HepG2 (cell line): ENCODE results near the gene EPB41L1. TPM values are rescaled to one million over a fixed set of nuclear protein-coding genes. Genes with fewer than 3 reads are reported as not detected.
A peak's percentile ranks its signal among the peaks of the same experiment; 100 is the strongest.

Experiments
- MAZ ChIP-seq, 2 experiments: sonication (generic) in 1 of 2; formaldehyde crosslinking in 1 of 2; IDR thresholded peaks; 2 replicates each; pipeline versions ENCODE4 v1.5.0 to v1.6.1; 2012 to 2020; ENCODE audit warnings: low read depth in 2 of 2, mild to moderate bottlenecking in 2 of 2, borderline replicate concordance in 1 of 2, improper control_type of control experiment in 1 of 2, low read length in 1 of 2, missing genetic modification reagents in 1 of 2, moderate library complexity in 1 of 2
- XRCC5 ChIP-seq: fragments of 200-400 bp; formaldehyde crosslinking; optimal IDR thresholded peaks from 2 replicates; pipeline ENCODE3; 2017; ENCODE audit warnings: mild to moderate bottlenecking, low read length
- ZNF205 ChIP-seq: IDR thresholded peaks from 2 replicates; pipeline ENCODE4 v1.6.1; 2018; ENCODE audit warnings: missing biosample characterization, missing genetic modification reagents
- ZSCAN21 ChIP-seq: sonication (generic); formaldehyde crosslinking; IDR thresholded peaks from 2 replicates; pipeline ENCODE4 v1.8.0; 2022; ENCODE audit warnings: mild to moderate bottlenecking, missing genetic modification reagents, moderate library complexity, borderline replicate concordance
- polyA plus RNA-seq, 8 experiments: library from polyadenylated mRNA; depleted of rRNA in 3 of 8; stranded (reverse) in 7 of 8; unstranded in 1 of 8; fragments of >200 nt; fragmentation: Illumina TruSeq in 4 of 8; extraction: Trizol in 4 of 8; gene quantifications; 2 replicates each; pipeline versions ENCODE4 v1.2.1 to v1.2.3, GENCODE V29; 2011 to 2016; ENCODE audit warnings: low read depth in 4 of 8, missing spikeins in 1 of 8, mixed read lengths in 1 of 8; ENCODE audit not compliant: insufficient read depth in 1 of 8
- total RNA-seq, 5 experiments: library from RNA; depleted of rRNA; stranded (reverse); fragments of >200 nt; fragmentation: Illumina TruSeq; extraction: Trizol; gene quantifications; 2 replicates each; pipeline ENCODE4 v1.2.3, GENCODE V29; 2016; ENCODE audit warnings: low read depth in 1 of 5
- TF ChIP-seq, protein P1 (sequence below): IDR thresholded peaks from 2 replicates; pipeline ENCODE4 v1.6.1; 2016; ENCODE audit warnings: low read depth, borderline replicate concordance
- TF ChIP-seq, protein P2 (sequence below): sonication (generic); formaldehyde crosslinking; IDR thresholded peaks from 2 replicates; pipeline ENCODE4 v1.4.0; 2020; ENCODE audit warnings: missing genetic modification reagents, borderline replicate concordance
- TF ChIP-seq, protein P3 (sequence below): IDR thresholded peaks from 2 replicates; pipeline ENCODE4 v1.6.1; 2016; ENCODE audit warnings: mild to moderate bottlenecking, missing biosample characterization, missing genetic modification reagents
- TF ChIP-seq, protein P4 (sequence below), 2 experiments: sonication (generic) in 1 of 2; formaldehyde crosslinking in 1 of 2; IDR thresholded peaks; 2 replicates each; pipeline versions ENCODE4 v1.4.0 to v1.6.1; 2016 to 2020; ENCODE audit warnings: borderline replicate concordance in 1 of 2, low read depth in 1 of 2, mild to moderate bottlenecking in 1 of 2, missing genetic modification reagents in 1 of 2
- TF ChIP-seq, protein P5 (sequence below): sonication (generic); formaldehyde crosslinking; IDR thresholded peaks from 2 replicates; pipeline ENCODE4 v1.8.1; 2023; ENCODE audit warnings: mild to moderate bottlenecking, inconsistent platforms, moderate library complexity, missing genetic modification reagents, borderline replicate concordance
- TF ChIP-seq, protein P6 (sequence below): sonication (generic); formaldehyde crosslinking; conservative IDR thresholded peaks from 2 replicates; pipeline ENCODE4 v1.8.0; 2022; ENCODE audit warnings: mild to moderate bottlenecking, moderate library complexity, missing genetic modification reagents

Gene EPB41L1
- total and polyA plus RNA-seq, 2 of the 13 experiments (the other 11 are each of a cell fraction or from before 2014, with no cell fraction given), result 16.7 to 39.0 TPM

DNA sequence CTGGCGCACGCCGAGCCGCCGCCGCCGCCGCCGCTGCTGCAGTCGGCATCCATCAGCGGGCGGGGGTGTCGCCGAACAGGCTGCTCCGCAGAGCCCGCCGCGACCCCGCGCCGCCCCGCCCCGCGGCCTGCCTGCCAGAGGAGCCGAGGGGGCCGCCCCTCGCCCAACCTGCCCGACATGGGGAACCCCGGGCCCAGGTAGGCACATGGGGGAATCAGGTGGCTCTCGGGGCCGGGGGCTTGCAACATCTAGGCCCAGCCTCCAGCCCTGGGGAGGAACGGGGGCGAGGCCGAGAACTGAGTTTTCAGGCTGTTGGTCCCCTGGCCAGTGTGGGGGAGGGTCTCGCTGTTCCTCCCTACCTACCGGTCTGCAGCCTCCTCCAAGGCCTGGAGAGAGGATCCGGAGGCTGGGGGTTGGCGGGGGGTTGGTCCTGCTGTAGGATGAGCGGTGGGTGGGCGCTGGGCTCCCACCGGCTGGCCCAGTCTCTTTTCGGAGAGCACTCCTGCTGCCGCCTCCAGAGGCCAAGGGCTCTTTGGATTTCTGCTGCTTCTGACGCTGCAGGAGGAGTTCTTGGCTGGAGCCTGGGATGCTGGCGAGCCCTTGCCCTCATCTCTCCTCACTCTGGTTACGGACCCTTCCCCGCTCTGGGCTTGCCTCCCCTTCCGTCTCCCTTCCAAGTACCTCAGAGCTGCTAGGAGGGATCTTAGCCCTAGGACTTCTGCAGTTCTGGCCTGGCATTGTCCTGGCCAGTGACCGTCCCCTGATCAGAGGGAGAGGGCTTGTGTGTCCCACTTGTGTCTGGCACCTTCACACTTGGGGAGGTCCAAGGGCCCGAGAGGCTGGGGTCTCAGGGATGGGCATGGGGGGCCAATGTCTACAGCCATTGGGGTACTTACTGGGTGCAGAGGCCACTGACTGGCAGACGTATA lies at the start of gene EPB41L1 (continued):
- TF ChIP-seq, protein P1, sequence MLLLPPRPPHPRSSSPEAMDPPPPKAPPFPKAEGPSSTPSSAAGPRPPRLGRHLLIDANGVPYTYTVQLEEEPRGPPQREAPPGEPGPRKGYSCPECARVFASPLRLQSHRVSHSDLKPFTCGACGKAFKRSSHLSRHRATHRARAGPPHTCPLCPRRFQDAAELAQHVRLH, result peak; percentile 36; the same call in 1 of the 2 replicates
- TF ChIP-seq XRCC5, result peak; percentile 0
- no peak for TF ChIP-seq MAZ (IDR thresholded peaks at IDR 0.05; ENCODE audit: borderline replicate concordance, low read depth, low read length)
- TF ChIP-seq MAZ (CRISPR knock-in tag; IDR thresholded peaks at IDR 0.05; ENCODE audit: low read depth), result no peak; the same call in 1 of the 2 replicates
- TF ChIP-seq, protein P2, sequence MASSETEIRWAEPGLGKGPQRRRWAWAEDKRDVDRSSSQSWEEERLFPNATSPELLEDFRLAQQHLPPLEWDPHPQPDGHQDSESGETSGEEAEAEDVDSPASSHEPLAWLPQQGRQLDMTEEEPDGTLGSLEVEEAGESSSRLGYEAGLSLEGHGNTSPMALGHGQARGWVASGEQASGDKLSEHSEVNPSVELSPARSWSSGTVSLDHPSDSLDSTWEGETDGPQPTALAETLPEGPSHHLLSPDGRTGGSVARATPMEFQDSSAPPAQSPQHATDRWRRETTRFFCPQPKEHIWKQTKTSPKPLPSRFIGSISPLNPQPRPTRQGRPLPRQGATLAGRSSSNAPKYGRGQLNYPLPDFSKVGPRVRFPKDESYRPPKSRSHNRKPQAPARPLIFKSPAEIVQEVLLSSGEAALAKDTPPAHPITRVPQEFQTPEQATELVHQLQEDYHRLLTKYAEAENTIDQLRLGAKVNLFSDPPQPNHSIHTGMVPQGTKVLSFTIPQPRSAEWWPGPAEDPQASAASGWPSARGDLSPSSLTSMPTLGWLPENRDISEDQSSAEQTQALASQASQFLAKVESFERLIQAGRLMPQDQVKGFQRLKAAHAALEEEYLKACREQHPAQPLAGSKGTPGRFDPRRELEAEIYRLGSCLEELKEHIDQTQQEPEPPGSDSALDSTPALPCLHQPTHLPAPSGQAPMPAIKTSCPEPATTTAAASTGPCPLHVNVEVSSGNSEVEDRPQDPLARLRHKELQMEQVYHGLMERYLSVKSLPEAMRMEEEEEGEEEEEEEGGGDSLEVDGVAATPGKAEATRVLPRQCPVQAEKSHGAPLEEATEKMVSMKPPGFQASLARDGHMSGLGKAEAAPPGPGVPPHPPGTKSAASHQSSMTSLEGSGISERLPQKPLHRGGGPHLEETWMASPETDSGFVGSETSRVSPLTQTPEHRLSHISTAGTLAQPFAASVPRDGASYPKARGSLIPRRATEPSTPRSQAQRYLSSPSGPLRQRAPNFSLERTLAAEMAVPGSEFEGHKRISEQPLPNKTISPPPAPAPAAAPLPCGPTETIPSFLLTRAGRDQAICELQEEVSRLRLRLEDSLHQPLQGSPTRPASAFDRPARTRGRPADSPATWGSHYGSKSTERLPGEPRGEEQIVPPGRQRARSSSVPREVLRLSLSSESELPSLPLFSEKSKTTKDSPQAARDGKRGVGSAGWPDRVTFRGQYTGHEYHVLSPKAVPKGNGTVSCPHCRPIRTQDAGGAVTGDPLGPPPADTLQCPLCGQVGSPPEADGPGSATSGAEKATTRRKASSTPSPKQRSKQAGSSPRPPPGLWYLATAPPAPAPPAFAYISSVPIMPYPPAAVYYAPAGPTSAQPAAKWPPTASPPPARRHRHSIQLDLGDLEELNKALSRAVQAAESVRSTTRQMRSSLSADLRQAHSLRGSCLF (CRISPR knock-in tag), result no peak
- TF ChIP-seq, protein P3, sequence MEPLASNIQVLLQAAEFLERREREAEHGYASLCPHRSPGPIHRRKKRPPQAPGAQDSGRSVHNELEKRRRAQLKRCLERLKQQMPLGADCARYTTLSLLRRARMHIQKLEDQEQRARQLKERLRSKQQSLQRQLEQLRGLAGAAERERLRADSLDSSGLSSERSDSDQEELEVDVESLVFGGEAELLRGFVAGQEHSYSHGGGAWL (CRISPR knock-in tag), result peak; percentile 36; the same call in 1 of the 2 replicates
- TF ChIP-seq, protein P4, sequence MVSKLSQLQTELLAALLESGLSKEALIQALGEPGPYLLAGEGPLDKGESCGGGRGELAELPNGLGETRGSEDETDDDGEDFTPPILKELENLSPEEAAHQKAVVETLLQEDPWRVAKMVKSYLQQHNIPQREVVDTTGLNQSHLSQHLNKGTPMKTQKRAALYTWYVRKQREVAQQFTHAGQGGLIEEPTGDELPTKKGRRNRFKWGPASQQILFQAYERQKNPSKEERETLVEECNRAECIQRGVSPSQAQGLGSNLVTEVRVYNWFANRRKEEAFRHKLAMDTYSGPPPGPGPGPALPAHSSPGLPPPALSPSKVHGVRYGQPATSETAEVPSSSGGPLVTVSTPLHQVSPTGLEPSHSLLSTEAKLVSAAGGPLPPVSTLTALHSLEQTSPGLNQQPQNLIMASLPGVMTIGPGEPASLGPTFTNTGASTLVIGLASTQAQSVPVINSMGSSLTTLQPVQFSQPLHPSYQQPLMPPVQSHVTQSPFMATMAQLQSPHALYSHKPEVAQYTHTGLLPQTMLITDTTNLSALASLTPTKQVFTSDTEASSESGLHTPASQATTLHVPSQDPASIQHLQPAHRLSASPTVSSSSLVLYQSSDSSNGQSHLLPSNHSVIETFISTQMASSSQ (IDR thresholded peaks at IDR 0.05; ENCODE audit: low read depth), result no peak
- TF ChIP-seq, protein P4 (CRISPR knock-in tag; IDR thresholded peaks at IDR 0.05; ENCODE audit: borderline replicate concordance), result 0 out of 2 replicates have a peak, but pooled peaks have one; percentile 8
- 0 out of 2 replicates have a peak, but pooled peaks have one; percentile 32 for TF ChIP-seq ZNF205
- TF ChIP-seq, protein P5, sequence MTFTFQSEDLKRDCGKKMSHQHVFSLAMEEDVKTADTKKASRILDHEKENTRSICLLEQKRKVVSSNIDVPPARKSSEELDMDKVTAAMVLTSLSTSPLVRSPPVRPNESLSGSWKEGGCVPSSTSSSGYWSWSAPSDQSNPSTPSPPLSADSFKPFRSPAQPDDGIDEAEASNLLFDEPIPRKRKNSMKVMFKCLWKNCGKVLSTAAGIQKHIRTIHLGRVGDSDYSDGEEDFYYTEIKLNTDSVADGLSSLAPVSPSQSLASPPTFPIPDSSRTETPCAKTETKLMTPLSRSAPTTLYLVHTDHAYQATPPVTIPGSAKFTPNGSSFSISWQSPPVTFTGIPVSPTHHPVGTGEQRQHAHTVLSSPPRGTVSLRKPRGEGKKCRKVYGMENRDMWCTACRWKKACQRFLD (CRISPR knock-in tag), result no peak
- peak; percentile 59; the same call in 1 of the 2 replicates for TF ChIP-seq ZSCAN21
- TF ChIP-seq, protein P6, sequence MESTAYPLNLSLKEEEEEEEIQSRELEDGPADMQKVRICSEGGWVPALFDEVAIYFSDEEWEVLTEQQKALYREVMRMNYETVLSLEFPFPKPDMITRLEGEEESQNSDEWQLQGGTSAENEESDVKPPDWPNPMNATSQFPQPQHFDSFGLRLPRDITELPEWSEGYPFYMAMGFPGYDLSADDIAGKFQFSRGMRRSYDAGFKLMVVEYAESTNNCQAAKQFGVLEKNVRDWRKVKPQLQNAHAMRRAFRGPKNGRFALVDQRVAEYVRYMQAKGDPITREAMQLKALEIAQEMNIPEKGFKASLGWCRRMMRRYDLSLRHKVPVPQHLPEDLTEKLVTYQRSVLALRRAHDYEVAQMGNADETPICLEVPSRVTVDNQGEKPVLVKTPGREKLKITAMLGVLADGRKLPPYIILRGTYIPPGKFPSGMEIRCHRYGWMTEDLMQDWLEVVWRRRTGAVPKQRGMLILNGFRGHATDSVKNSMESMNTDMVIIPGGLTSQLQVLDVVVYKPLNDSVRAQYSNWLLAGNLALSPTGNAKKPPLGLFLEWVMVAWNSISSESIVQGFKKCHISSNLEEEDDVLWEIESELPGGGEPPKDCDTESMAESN, result no peak
